GM03348 (cell line): ENCODE measurements around the gene REN.

Experiments
- DNase-seq: peaks from one replicate; pipeline ENCODE4 v3.0.0; 2012; ENCODE audit warnings: low spot score

The REN gene

GRCh38 chr1:204107892-204108291, 58.2 kb downstream of the REN start:
- no peak for DNase-seq

- DNase-seq = no peak
Measured at GRCh38 chr1:204106825-204107224, 59.3 kb downstream of the REN start.

GRCh38 chr1:204105131-204105515, 61.0 kb downstream of the REN start:
- no peak for DNase-seq
